HEK293 (cell line): ENCODE data around the gene CLNK.

Experiments used
- CTCF ChIA-PET: fragments of 350-600 bp; formaldehyde crosslinking; extraction: SDS; loops from one replicate; lab custom pipeline; 2021; ENCODE audit warnings: antibody characterized with exemption; lab: Yijun Ruan, JAX
- POLR2A ChIA-PET: fragments of 300-600 bp; formaldehyde crosslinking; extraction: SDS; loops from one replicate; lab custom pipeline; 2020; ENCODE audit warnings: antibody characterized with exemption, inconsistent platforms; lab: Yijun Ruan, JAX
- H3K27ac ChIP-seq: fragments of 200-500 bp; sonication (Bioruptor generic); 2 replicates; pipeline ENCODE4 v1.5.1; 2014; ENCODE audit warnings: low read depth, low read length, control low read depth, inconsistent platforms; ENCODE audit errors: extremely low read depth
- H3K36me3 ChIP-seq, 2 experiments: fragments of 200-500 bp in 1 of 2; sonication (Bioruptor generic) in 1 of 2; 1 replicate in 1 of 2; 2 replicates in 1 of 2; pipeline ENCODE4 v1.5.1; 2014 to 2017; ENCODE audit warnings: inconsistent platforms in 2 of 2, low read length in 2 of 2; ENCODE audit not compliant: control insufficient read depth in 2 of 2, insufficient read depth in 1 of 2
- H3K4me1 ChIP-seq: fragments of 200-500 bp; sonication (Bioruptor generic); 2 replicates; pipeline ENCODE4 v1.5.1; 2014; ENCODE audit warnings: mild to moderate bottlenecking, low read length, inconsistent platforms; ENCODE audit not compliant: control insufficient read depth, insufficient read depth
- H3K4me3 ChIP-seq: 2 replicates; pipeline ENCODE4 v1.5.1; 2011; ENCODE audit warnings: low read depth, mild to moderate bottlenecking, control low read depth, low read length, moderate library complexity
- H3K9me3 ChIP-seq: fragments of 200-500 bp; sonication (Bioruptor generic); 2 replicates; pipeline ENCODE4 v1.5.1; 2014; ENCODE audit warnings: low read depth, low read length, inconsistent platforms; ENCODE audit not compliant: control insufficient read depth, insufficient read depth
- MEIS1 ChIP-seq: sonication (generic); formaldehyde crosslinking; IDR thresholded peaks from 2 replicates; pipeline ENCODE4 v1.8.1; 2022; ENCODE audit warnings: missing genetic modification reagents, mild to moderate bottlenecking, borderline replicate concordance
- TCF7L2 ChIP-seq: IDR thresholded peaks from 2 replicates; pipeline ENCODE4 v1.6.1; 2011; ENCODE audit warnings: low read depth, mild to moderate bottlenecking, inconsistent platforms, low read length, moderate library complexity, borderline replicate concordance
- ZNF214 ChIP-seq: fragments of 450-650 bp; formaldehyde crosslinking; IDR thresholded peaks from 2 replicates; pipeline ENCODE4 v1.5.1; 2017; ENCODE audit warnings: missing biosample characterization, mild to moderate bottlenecking, missing genetic modification characterization, borderline replicate concordance
- ZNF354C ChIP-seq: fragments of 450-650 bp; formaldehyde crosslinking; IDR thresholded peaks from 2 replicates; pipeline ENCODE4 v1.5.1; 2016; ENCODE audit warnings: missing biosample characterization, missing genetic modification characterization, low read depth, borderline replicate concordance
- ZNF391 ChIP-seq: fragments of 450-650 bp; formaldehyde crosslinking; IDR thresholded peaks from 2 replicates; pipeline ENCODE4 v1.5.1; 2016; ENCODE audit warnings: low read depth, missing biosample characterization, missing genetic modification characterization, borderline replicate concordance
- ZNF416 ChIP-seq: fragments of 450-650 bp; formaldehyde crosslinking; IDR thresholded peaks from 2 replicates; pipeline ENCODE4 v1.5.1; 2016; ENCODE audit warnings: missing biosample characterization, missing genetic modification characterization
- ZNF48 ChIP-seq: fragments of 450-650 bp; formaldehyde crosslinking; IDR thresholded peaks from 2 replicates; pipeline ENCODE4 v1.5.1; 2016; ENCODE audit warnings: missing biosample characterization, missing genetic modification characterization
- ZNF514 ChIP-seq: fragments of 450-650 bp; formaldehyde crosslinking; IDR thresholded peaks from 2 replicates; pipeline ENCODE4 v1.5.1; 2016; ENCODE audit warnings: missing biosample characterization, missing genetic modification characterization
- ZNF544 ChIP-seq: fragments of 450-650 bp; formaldehyde crosslinking; IDR thresholded peaks from 2 replicates; pipeline ENCODE4 v1.5.0; 2017; ENCODE audit warnings: missing biosample characterization, missing genetic modification characterization
- ZNF548 ChIP-seq: fragments of 450-650 bp; formaldehyde crosslinking; IDR thresholded peaks from 2 replicates; pipeline ENCODE4 v1.5.1; 2016; ENCODE audit warnings: missing biosample characterization, missing genetic modification characterization
- ZNF792 ChIP-seq: fragments of 450-650 bp; formaldehyde crosslinking; IDR thresholded peaks from 2 replicates; pipeline ENCODE4 v1.5.1; 2016; ENCODE audit warnings: missing biosample characterization, missing genetic modification characterization
- TF ChIP-seq, protein P1 (sequence below): fragments of 450-650 bp; formaldehyde crosslinking; IDR thresholded peaks from 2 replicates; pipeline ENCODE4 v1.5.1; 2016; ENCODE audit warnings: missing biosample characterization, missing genetic modification characterization, borderline replicate concordance
- TF ChIP-seq, protein P2 (sequence below): fragments of 450-650 bp; formaldehyde crosslinking; IDR thresholded peaks from 2 replicates; pipeline ENCODE4 v1.5.1; 2016; ENCODE audit warnings: missing biosample characterization, missing genetic modification characterization, borderline replicate concordance
- TF ChIP-seq, protein P3 (sequence below): fragments of 450-650 bp; formaldehyde crosslinking; IDR thresholded peaks from 2 replicates; pipeline ENCODE4 v1.5.1; 2016; ENCODE audit warnings: missing biosample characterization, missing genetic modification characterization

CLNK gene

DNA sequence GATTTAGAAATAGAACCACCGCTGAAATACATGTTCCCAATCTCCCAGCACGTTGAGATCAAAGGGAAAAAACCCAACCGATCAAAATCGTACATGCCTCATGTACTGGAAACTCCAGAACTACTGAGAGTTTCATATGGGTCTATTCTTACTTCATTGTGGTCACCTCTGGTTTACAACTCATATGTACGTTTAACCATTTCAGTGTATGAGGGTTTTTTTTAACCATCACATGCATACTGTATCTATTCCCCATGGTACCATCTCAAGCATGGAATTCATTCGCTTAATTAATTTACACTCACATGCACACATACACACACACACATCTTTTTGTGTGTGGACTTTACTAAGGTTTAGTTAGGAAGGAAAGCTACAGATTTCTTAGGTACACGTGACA lies 46.0 kb upstream of the CLNK start:
- CTCF ChIA-PET, result no interaction called here
- POLR2A ChIA-PET, result no interaction called here
- Histone ChIP-seq H3K9me3 (no peaks in the 10 kb centered on the region), H3K4me3 (no peak overlapping the region), H3K36me3 (no peaks in the 10 kb centered on the region), H3K4me1 (no peaks in the 10 kb centered on the region), H3K27ac (no peak overlapping the region)
- TF ChIP-seq, protein P1, sequence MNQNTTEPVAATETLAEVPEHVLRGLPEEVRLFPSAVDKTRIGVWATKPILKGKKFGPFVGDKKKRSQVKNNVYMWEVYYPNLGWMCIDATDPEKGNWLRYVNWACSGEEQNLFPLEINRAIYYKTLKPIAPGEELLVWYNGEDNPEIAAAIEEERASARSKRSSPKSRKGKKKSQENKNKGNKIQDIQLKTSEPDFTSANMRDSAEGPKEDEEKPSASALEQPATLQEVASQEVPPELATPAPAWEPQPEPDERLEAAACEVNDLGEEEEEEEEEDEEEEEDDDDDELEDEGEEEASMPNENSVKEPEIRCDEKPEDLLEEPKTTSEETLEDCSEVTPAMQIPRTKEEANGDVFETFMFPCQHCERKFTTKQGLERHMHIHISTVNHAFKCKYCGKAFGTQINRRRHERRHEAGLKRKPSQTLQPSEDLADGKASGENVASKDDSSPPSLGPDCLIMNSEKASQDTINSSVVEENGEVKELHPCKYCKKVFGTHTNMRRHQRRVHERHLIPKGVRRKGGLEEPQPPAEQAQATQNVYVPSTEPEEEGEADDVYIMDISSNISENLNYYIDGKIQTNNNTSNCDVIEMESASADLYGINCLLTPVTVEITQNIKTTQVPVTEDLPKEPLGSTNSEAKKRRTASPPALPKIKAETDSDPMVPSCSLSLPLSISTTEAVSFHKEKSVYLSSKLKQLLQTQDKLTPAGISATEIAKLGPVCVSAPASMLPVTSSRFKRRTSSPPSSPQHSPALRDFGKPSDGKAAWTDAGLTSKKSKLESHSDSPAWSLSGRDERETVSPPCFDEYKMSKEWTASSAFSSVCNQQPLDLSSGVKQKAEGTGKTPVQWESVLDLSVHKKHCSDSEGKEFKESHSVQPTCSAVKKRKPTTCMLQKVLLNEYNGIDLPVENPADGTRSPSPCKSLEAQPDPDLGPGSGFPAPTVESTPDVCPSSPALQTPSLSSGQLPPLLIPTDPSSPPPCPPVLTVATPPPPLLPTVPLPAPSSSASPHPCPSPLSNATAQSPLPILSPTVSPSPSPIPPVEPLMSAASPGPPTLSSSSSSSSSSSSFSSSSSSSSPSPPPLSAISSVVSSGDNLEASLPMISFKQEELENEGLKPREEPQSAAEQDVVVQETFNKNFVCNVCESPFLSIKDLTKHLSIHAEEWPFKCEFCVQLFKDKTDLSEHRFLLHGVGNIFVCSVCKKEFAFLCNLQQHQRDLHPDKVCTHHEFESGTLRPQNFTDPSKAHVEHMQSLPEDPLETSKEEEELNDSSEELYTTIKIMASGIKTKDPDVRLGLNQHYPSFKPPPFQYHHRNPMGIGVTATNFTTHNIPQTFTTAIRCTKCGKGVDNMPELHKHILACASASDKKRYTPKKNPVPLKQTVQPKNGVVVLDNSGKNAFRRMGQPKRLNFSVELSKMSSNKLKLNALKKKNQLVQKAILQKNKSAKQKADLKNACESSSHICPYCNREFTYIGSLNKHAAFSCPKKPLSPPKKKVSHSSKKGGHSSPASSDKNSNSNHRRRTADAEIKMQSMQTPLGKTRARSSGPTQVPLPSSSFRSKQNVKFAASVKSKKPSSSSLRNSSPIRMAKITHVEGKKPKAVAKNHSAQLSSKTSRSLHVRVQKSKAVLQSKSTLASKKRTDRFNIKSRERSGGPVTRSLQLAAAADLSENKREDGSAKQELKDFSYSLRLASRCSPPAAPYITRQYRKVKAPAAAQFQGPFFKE (tag by site-specific recombination), result no peak
- TF ChIP-seq ZNF548 (no peak), ZNF214 (tag by site-specific recombination) (no peak), MEIS1 (CRISPR knock-in tag) (no peak), ZNF544 (tag by site-specific recombination) (no peak), ZNF514 (no peak), ZNF416 (tag by site-specific recombination) (no peak), ZNF391 (no peak), ZNF48 (tag by site-specific recombination) (no peak), ZNF792 (tag by site-specific recombination) (no peak), ZNF354C (tag by site-specific recombination) (no peak)
- TF ChIP-seq, protein P2, sequence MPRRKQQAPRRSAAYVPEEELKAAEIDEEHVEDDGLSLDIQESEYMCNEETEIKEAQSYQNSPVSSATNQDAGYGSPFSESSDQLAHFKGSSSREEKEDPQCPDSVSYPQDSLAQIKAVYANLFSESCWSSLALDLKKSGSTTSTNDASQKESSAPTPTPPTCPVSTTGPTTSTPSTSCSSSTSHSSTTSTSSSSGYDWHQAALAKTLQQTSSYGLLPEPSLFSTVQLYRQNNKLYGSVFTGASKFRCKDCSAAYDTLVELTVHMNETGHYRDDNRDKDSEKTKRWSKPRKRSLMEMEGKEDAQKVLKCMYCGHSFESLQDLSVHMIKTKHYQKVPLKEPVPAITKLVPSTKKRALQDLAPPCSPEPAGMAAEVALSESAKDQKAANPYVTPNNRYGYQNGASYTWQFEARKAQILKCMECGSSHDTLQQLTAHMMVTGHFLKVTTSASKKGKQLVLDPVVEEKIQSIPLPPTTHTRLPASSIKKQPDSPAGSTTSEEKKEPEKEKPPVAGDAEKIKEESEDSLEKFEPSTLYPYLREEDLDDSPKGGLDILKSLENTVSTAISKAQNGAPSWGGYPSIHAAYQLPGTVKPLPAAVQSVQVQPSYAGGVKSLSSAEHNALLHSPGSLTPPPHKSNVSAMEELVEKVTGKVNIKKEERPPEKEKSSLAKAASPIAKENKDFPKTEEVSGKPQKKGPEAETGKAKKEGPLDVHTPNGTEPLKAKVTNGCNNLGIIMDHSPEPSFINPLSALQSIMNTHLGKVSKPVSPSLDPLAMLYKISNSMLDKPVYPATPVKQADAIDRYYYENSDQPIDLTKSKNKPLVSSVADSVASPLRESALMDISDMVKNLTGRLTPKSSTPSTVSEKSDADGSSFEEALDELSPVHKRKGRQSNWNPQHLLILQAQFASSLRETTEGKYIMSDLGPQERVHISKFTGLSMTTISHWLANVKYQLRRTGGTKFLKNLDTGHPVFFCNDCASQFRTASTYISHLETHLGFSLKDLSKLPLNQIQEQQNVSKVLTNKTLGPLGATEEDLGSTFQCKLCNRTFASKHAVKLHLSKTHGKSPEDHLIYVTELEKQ (tag by site-specific recombination), result no peak
- TF ChIP-seq, protein P3, sequence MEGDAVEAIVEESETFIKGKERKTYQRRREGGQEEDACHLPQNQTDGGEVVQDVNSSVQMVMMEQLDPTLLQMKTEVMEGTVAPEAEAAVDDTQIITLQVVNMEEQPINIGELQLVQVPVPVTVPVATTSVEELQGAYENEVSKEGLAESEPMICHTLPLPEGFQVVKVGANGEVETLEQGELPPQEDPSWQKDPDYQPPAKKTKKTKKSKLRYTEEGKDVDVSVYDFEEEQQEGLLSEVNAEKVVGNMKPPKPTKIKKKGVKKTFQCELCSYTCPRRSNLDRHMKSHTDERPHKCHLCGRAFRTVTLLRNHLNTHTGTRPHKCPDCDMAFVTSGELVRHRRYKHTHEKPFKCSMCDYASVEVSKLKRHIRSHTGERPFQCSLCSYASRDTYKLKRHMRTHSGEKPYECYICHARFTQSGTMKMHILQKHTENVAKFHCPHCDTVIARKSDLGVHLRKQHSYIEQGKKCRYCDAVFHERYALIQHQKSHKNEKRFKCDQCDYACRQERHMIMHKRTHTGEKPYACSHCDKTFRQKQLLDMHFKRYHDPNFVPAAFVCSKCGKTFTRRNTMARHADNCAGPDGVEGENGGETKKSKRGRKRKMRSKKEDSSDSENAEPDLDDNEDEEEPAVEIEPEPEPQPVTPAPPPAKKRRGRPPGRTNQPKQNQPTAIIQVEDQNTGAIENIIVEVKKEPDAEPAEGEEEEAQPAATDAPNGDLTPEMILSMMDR, result no peak

DNA sequence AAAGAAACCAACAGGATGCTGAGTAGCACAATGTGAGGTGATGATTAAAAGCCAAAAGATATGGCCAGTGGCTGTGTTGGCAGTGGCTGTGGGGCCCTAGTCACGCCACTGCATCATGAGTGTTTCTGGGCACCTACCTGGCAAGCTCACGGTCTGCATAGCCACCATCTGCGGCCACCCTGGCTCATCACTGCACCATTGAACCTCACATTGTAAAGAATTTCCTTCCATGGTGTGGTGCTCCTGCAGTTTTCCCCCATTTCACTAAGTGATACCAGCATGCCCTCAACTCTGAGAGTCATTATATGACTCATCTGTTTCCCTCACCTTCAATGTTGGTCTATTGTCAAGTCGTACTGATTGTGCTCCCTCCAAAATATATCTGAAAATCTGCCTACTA lies 45.5 kb upstream of the CLNK start:
- Histone ChIP-seq H3K36me3 (no peaks in the 10 kb centered on the region), H3K27ac (no peak overlapping the region), H3K9me3 (no peaks in the 10 kb centered on the region), H3K4me1 (no peaks in the 10 kb centered on the region), H3K4me3 (no peak overlapping the region)
- ChIA-PET POLR2A (no interaction called here), CTCF (no interaction called here)
- no peak for TF ChIP-seq TCF7L2
